ENCODE results near the gene CREB3L2.
A peak's percentile ranks its signal among the peaks of the same experiment; 100 is the strongest.
"Not testable (repeated sequence)": the region's sequence is repeated elsewhere in the genome, so short reads cannot be mapped to it uniquely, and the experiment has no call there.

The CREB3L2 gene

GRCh38 chr7:137934941-137935883 is 66.7 kb downstream of the CREB3L2 start:
- Mint-ChIP-seq H3K4me3 (peak overlapping the region; percentile 76), H3K27me3 (no peaks in the 10 kb centered on the region), H3K9me3 (no peaks in the 10 kb centered on the region), H3K4me1 (ENCODE audit: low read depth) (peaks cover 48% of the 10 kb centered on the region), H3K36me3 (ENCODE audit: low read depth) (peaks cover 12% of the 10 kb centered on the region), H3K27ac (peak overlapping the region; percentile 96)
- no peak for DNase-seq

DNA sequence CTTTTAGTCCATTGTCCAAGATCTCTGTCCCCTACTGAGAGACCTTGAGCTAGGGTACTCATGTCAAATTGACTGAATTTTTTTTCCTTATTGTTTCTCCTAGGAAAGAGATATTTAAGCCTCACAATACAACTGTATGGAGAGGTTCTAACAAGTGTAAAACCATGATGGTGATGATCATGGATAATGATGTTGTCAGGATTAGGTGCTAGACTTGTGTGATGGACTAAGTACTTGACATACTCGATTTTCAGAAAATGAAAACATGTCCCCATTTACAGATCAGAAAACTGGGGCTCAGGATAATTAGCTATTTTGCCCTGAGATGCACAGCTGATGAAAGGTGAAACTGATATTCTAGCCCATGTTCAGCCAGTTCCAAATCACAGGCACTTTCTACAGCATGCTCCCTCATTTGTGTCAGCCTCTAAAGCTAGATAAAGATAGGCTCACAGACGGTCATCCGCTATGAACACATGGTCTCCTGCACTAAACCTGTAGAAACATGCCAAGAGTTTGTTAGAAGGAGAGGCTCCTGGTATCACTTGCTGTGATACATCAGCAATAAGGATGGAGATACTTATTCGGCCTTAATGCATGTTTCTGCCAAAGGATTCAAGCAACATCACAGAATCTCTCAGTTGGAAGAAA is 67.6 kb downstream of the CREB3L2 start:
- Mint-ChIP-seq H3K4me1 (ENCODE audit: low read depth) (peaks cover 50% of the 10 kb centered on the region), H3K9me3 (no peaks in the 10 kb centered on the region), H3K4me3 (peak overlapping the region; percentile 76), H3K27me3 (no peaks in the 10 kb centered on the region), H3K27ac (peak overlapping the region; percentile 96), H3K36me3 (ENCODE audit: low read depth) (peaks cover 12% of the 10 kb centered on the region)
- no peak for DNase-seq

- no peak for DNase-seq
- peak overlapping the region; percentile 5 for H3K27ac Mint-ChIP-seq
- H3K4me3 Mint-ChIP-seq, result no peak overlapping the region
- no peaks in the 10 kb centered on the region for H3K27me3 Mint-ChIP-seq
- no peaks in the 10 kb centered on the region for H3K9me3 Mint-ChIP-seq
- H3K4me1 Mint-ChIP-seq (ENCODE audit: low read depth), result peaks cover 50% of the 10 kb centered on the region
- H3K36me3 Mint-ChIP-seq (ENCODE audit: low read depth), result peaks cover 12% of the 10 kb centered on the region
These were observed 68.4 kb downstream of the CREB3L2 start for GRCh38 chr7:137933270-137934017.

DNA sequence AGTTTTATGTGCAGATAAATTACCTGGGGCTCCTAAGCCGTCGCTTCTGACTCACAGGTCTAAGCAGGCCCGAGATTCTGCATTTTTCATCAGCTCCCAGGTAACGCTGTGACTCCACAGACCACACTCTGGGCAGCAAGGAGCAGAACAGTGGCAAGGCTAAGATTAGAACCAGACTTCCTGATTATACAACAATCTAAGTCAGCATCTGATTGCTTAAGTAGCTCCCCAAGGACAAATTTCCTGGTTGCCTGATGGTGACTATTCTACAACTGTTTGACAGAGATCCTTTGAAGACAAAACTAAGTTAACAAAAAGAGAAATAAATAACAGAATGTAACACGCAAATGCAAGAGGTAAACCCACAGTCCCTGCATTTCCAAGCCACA is 69.0 kb downstream of the CREB3L2 start:
- Mint-ChIP-seq H3K4me3 (no peak overlapping the region), H3K27ac (peak overlapping the region; percentile 5), H3K9me3 (no peaks in the 10 kb centered on the region), H3K36me3 (ENCODE audit: low read depth) (peaks cover 16% of the 10 kb centered on the region), H3K27me3 (no peaks in the 10 kb centered on the region), H3K4me1 (ENCODE audit: low read depth) (peaks cover 50% of the 10 kb centered on the region)
- DNase-seq, result no peak

GRCh38 chr7:137931823-137932222 is 70.1 kb downstream of the CREB3L2 start:
- peaks cover 23% of the 10 kb centered on the region for H3K36me3 Mint-ChIP-seq (ENCODE audit: low read depth)
- no peak overlapping the region for H3K27ac Mint-ChIP-seq
- no peaks in the 10 kb centered on the region for H3K27me3 Mint-ChIP-seq
- no peaks in the 10 kb centered on the region for H3K9me3 Mint-ChIP-seq
- DNase-seq, result no peak
- H3K4me1 Mint-ChIP-seq (ENCODE audit: low read depth), result peaks cover 50% of the 10 kb centered on the region
- H3K4me3 Mint-ChIP-seq, result no peak overlapping the region

- peaks cover 42% of the 10 kb centered on the region for H3K4me1 Mint-ChIP-seq (ENCODE audit: low read depth)
- no peaks in the 10 kb centered on the region for H3K27me3 Mint-ChIP-seq
- H3K9me3 Mint-ChIP-seq, result no peaks in the 10 kb centered on the region
- H3K36me3 Mint-ChIP-seq (ENCODE audit: low read depth), result peaks cover 36% of the 10 kb centered on the region
- DNase-seq, result no peak
- H3K27ac Mint-ChIP-seq, result peak overlapping the region; percentile 66
- H3K4me3 Mint-ChIP-seq, result no peak overlapping the region
These were observed 71.3 kb downstream of the CREB3L2 start for GRCh38 chr7:137930581-137930980.

- DNase-seq, result no peak
- no peak overlapping the region for H3K4me3 Mint-ChIP-seq
- peaks cover 50% of the 10 kb centered on the region for H3K36me3 Mint-ChIP-seq (ENCODE audit: low read depth)
- no peak overlapping the region for H3K27ac Mint-ChIP-seq
- no peaks in the 10 kb centered on the region for H3K9me3 Mint-ChIP-seq
- peaks cover 32% of the 10 kb centered on the region for H3K4me1 Mint-ChIP-seq (ENCODE audit: low read depth)
- no peaks in the 10 kb centered on the region for H3K27me3 Mint-ChIP-seq
These were observed 73.3 kb downstream of the CREB3L2 start for GRCh38 chr7:137928626-137929025.

- Mint-ChIP-seq H3K4me3 (no peak overlapping the region), H3K4me1 (ENCODE audit: low read depth) (peaks cover 30% of the 10 kb centered on the region), H3K36me3 (ENCODE audit: low read depth) (peaks cover 50% of the 10 kb centered on the region), H3K27me3 (no peaks in the 10 kb centered on the region), H3K27ac (no peak overlapping the region), H3K9me3 (no peaks in the 10 kb centered on the region)
- DNase-seq, result no peak
These were observed 74.5 kb downstream of the CREB3L2 start for GRCh38 chr7:137927386-137927785.

- not testable (repeated sequence) for H3K9me3 Mint-ChIP-seq, H3K27ac Mint-ChIP-seq, H3K27me3 Mint-ChIP-seq, H3K4me3 Mint-ChIP-seq, DNase-seq
- Mint-ChIP-seq H3K4me1 (ENCODE audit: low read depth) (peaks cover 37% of the 10 kb centered on the region), H3K36me3 (ENCODE audit: low read depth) (peaks cover 55% of the 10 kb centered on the region)
These were observed 75.7 kb downstream of the CREB3L2 start for GRCh38 chr7:137926206-137926605.

DNA sequence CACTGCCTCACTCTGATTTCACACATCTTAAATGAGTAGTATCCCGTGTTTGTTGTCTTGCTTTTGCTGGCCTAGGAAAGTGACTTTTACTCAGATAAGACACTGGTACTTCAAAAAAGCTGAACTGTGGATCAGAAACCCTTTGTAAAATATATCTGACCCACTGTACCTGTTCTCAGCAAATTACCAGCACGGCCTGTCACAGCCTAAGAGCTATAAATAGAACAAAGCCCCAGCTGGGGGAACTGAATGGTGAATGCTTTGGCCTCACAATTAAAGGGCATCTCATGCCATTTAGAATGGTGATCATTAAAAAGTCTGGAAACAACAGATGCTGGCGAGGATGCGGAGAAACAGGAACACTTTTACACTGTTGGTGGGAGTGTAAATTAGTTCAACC is 76.1 kb downstream of the CREB3L2 start:
- Mint-ChIP-seq H3K27me3 (no peaks in the 10 kb centered on the region), H3K4me1 (ENCODE audit: low read depth) (peaks cover 39% of the 10 kb centered on the region), H3K27ac (no peak overlapping the region), H3K4me3 (no peak overlapping the region), H3K9me3 (no peaks in the 10 kb centered on the region), H3K36me3 (ENCODE audit: low read depth) (peaks cover 56% of the 10 kb centered on the region)
- no peak for DNase-seq

- H3K36me3 Mint-ChIP-seq (ENCODE audit: low read depth), result peaks cover 57% of the 10 kb centered on the region
- peaks cover 34% of the 10 kb centered on the region for H3K4me1 Mint-ChIP-seq (ENCODE audit: low read depth)
- no peak for DNase-seq
- H3K9me3 Mint-ChIP-seq, result no peaks in the 10 kb centered on the region
- H3K4me3 Mint-ChIP-seq, result no peak overlapping the region
- H3K27me3 Mint-ChIP-seq, result no peaks in the 10 kb centered on the region
- peak overlapping the region; percentile 62 for H3K27ac Mint-ChIP-seq
These were observed 76.8 kb downstream of the CREB3L2 start for GRCh38 chr7:137925091-137925490.

DNA sequence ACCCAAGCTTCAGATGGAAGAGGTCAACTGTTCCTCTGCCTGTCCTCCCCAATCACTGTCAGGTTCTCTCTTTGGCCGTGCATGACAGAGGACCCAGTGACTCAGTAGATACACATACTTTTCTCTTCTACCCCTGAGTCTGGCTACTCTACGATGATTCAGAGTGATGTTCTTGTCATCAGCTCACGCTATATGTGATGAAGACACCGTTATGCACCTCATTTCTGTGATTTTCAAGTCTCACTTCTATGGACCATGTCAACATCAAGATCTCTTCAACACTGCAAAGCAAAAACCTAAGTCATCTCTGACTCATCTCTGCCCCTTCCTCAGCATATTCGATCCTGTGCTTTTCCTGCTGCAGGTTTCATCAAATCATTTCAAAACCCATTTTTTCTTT is 78.5 kb downstream of the CREB3L2 start:
- Mint-ChIP-seq H3K27ac (peak overlapping the region; percentile 42), H3K4me3 (no peak overlapping the region), H3K9me3 (no peaks in the 10 kb centered on the region), H3K4me1 (ENCODE audit: low read depth) (peaks cover 38% of the 10 kb centered on the region), H3K27me3 (no peaks in the 10 kb centered on the region), H3K36me3 (ENCODE audit: low read depth) (peaks cover 59% of the 10 kb centered on the region)
- DNase-seq, result no peak

- no peaks in the 10 kb centered on the region for H3K9me3 Mint-ChIP-seq
- H3K36me3 Mint-ChIP-seq (ENCODE audit: low read depth), result peaks cover 50% of the 10 kb centered on the region
- peaks cover 45% of the 10 kb centered on the region for H3K4me1 Mint-ChIP-seq (ENCODE audit: low read depth)
- DNase-seq, result no peak
- no peak overlapping the region for H3K4me3 Mint-ChIP-seq
- peak overlapping the region; percentile 74 for H3K27ac Mint-ChIP-seq
- H3K27me3 Mint-ChIP-seq, result no peaks in the 10 kb centered on the region
These were observed 81.1 kb downstream of the CREB3L2 start for GRCh38 chr7:137920637-137921399.

DNA sequence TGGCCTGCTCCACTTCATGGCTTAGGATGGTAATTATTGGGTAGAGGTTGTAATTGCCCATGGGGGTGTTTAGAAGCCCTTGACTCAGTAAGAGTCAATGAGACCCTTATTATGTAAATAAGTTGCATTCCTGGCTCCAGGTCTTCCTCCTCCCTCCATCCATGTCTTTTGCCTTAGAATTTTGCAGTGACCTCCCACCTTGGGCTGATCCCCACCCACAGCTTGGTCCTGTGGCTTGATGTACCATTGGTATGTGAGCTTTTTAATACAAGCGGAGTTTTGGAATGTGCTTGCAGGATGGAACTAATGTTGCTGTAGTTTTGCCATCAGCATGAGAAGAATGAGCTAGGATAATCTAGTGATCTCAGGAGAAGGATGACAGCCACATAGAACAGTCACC is 81.9 kb downstream of the CREB3L2 start:
- no peak for DNase-seq
- peaks cover 48% of the 10 kb centered on the region for H3K36me3 Mint-ChIP-seq (ENCODE audit: low read depth)
- H3K9me3 Mint-ChIP-seq, result no peaks in the 10 kb centered on the region
- H3K4me1 Mint-ChIP-seq (ENCODE audit: low read depth), result peaks cover 42% of the 10 kb centered on the region
- H3K27me3 Mint-ChIP-seq, result no peaks in the 10 kb centered on the region
- no peak overlapping the region for H3K27ac Mint-ChIP-seq
- no peak overlapping the region for H3K4me3 Mint-ChIP-seq

Data from activated T-cell treated with anti-CD3 and anti-CD28 coated beads, Interleukin-2, amount 50 U/mL, for 24 hours (primary cell).